ENCODE results near the gene WNT1.

GRCh38 chr12:48967991-48968390 is 10.1 kb upstream of the WNT1 start:
- TF ChIP-seq CTCF (IDR thresholded peaks at IDR 0.05) (no peak), EP300 (IDR thresholded peaks at IDR 0.05) (no peak)

All from tibial nerve (tissue), 4 donors.